ENCODE measurements around the gene PDZD2. TPM values are rescaled to one million over a fixed set of nuclear protein-coding genes. Genes with fewer than 3 reads are reported as not detected.
A peak's percentile ranks its signal among the peaks of the same experiment; 100 is the strongest.

Gene PDZD2
- total and polyA plus RNA-seq, 3 donors from 2014 or later, result 47.3 to 89.1 (median 83.9) TPM

DNA sequence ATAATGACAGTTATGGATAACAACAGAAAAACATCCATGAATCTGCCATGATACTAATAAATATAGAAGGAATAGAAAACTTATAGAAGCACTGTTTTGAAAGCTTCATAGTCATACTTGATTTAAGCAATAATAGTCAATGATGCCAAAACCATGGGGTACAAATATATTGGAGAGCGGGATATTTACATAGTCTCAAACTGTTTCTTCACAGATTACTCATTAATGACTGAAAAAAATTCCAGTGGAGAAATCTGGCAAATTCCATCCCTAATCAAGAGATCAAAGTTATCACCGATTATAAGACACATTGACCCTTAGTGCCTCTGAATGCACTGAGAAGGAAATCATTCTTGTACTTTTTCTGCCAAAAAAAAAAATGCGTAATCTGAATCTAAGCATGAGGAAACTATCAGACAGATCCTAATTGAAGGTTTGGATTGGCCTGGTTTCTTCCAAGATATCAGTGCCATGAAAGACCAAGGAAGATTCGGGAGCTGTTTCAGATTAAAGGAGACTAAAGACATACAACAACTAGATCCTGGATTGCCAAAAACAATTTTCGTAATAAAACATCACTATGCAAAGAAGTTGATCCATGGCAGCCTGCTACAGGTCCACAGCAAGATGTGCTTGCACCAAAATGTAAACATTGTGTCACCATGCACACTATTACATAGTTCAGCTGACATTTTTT lies 429.0 kb downstream of the PDZD2 start:
- no peak for DNase-seq
- TF ChIP-seq, protein P1, sequence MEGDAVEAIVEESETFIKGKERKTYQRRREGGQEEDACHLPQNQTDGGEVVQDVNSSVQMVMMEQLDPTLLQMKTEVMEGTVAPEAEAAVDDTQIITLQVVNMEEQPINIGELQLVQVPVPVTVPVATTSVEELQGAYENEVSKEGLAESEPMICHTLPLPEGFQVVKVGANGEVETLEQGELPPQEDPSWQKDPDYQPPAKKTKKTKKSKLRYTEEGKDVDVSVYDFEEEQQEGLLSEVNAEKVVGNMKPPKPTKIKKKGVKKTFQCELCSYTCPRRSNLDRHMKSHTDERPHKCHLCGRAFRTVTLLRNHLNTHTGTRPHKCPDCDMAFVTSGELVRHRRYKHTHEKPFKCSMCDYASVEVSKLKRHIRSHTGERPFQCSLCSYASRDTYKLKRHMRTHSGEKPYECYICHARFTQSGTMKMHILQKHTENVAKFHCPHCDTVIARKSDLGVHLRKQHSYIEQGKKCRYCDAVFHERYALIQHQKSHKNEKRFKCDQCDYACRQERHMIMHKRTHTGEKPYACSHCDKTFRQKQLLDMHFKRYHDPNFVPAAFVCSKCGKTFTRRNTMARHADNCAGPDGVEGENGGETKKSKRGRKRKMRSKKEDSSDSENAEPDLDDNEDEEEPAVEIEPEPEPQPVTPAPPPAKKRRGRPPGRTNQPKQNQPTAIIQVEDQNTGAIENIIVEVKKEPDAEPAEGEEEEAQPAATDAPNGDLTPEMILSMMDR (IDR thresholded peaks at IDR 0.05), result no peak
- no peak for TF ChIP-seq POLR2A (IDR thresholded peaks at IDR 0.05)
- Histone ChIP-seq H3K4me3 (no peak overlapping the region), H3K27ac (no peak overlapping the region), H3K27me3 (no peaks in the 10 kb centered on the region), H3K36me3 (ENCODE audit: low read depth, missing control alignments) (no peaks in the 10 kb centered on the region), H3K4me1 (peaks cover 10% of the 10 kb centered on the region), H3K9me3 (no peaks in the 10 kb centered on the region)
- intact Hi-C loops (cut with DNase I; ENCODE audit: low total_unique reads), result no loop called here
- WGBS, 2 donors, result 80 to 86% methylated on average over 5 of the region's 5 CpGs

DNA sequence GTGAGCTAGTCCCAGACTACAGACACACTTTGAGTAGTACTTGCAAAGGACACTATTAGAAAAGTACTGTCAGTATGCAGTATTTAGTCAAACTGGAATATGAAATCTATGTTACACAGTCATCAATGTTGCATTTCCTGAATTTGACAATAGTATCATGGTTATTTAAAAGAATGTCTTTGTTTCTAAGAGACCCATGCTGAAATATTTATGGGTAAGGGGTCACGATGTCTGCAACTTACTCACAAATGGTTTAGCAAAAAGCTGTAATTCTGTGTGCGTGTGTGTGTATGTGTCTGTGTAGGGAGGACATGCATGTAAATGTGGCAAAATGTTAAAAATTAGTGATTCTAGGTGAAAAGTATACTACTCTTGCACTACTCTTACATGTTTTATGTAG lies 429.6 kb downstream of the PDZD2 start:
- H3K4me1 ChIP-seq, result peaks cover 10% of the 10 kb centered on the region

DNA sequence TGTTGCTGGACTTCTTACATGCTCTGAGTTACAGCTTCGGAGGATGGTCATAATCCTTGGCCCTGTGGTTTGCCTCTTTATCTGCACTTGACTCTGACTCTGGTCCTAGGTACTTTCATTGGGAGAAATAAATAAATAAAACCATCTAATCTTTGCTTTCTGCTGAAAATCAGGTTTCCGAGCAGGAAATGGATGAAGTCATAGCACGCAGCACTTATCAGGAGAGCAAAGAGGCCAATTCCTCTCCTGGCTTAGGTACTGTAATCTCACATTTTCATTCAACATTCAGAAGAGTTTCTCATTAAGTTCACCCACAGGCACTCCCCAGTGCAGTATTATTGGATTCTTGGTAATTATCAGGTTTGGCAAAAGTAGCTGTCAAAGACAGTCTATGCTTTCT lies 430.5 kb downstream of the PDZD2 start:
- Histone ChIP-seq H3K36me3 (ENCODE audit: low read depth, missing control alignments) (no peaks in the 10 kb centered on the region), H3K9me3 (no peaks in the 10 kb centered on the region), H3K27me3 (no peaks in the 10 kb centered on the region), H3K4me1 (peaks cover 10% of the 10 kb centered on the region), H3K4me3 (no peak overlapping the region), H3K27ac (no peak overlapping the region)
- DNase-seq, result no peak
- TF ChIP-seq, protein P1 (IDR thresholded peaks at IDR 0.05), result no peak
- TF ChIP-seq POLR2A (IDR thresholded peaks at IDR 0.05), result no peak
- 88 to 90% methylated on average over 3 of the region's 3 CpGs for WGBS, 2 donors
- intact Hi-C loops (cut with DNase I; ENCODE audit: low total_unique reads), result no loop called here

More for the DNA sequence above, 429.6 kb downstream of the PDZD2 start:
- intact Hi-C loops (cut with DNase I; ENCODE audit: low total_unique reads), result no loop called here
- H3K4me3 ChIP-seq, result no peak overlapping the region
- 62 to 80% methylated on average over 2 of the region's 2 CpGs for WGBS, 2 donors
- TF ChIP-seq, protein P1 (IDR thresholded peaks at IDR 0.05), result no peak
- no peak for TF ChIP-seq POLR2A (IDR thresholded peaks at IDR 0.05)
- H3K36me3 ChIP-seq (ENCODE audit: low read depth, missing control alignments), result no peaks in the 10 kb centered on the region
- no peaks in the 10 kb centered on the region for H3K9me3 ChIP-seq
- no peaks in the 10 kb centered on the region for H3K27me3 ChIP-seq
- H3K27ac ChIP-seq, result no peak overlapping the region
- DNase-seq, result no peak

DNA sequence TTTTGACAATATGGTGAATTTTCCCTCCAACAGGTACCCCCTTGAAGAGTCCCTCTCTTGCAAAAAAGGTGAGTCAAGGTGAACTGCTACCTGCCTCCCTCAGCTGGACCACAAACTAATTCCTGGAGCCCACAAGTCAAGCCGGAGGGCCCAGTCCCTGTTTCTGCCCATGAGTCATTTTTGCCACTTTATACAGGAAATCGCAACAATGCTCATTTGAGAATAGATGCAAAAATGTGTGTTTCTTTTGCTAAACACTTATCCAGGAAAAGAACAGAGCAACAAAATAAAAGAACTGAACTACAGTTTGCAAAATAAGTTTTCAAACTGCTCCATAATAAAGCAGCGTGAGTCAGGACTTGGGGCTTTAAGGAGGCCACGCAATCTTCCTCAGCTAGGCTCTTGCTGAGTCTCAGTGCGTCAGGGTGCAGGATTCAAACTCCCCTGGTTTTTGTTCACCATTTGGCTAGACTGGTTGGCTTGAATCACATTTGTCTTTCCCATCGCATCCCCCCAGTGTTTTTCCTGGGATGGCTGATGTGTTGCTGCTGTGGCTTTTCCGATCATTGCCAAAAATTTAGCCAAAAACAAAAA lies 432.5 kb downstream of the PDZD2 start:
- Histone ChIP-seq H3K27me3 (no peaks in the 10 kb centered on the region), H3K9me3 (no peaks in the 10 kb centered on the region), H3K36me3 (ENCODE audit: low read depth, missing control alignments) (no peaks in the 10 kb centered on the region), H3K27ac (peak overlapping the region; percentile 80 to 82), H3K4me3 (no peak overlapping the region), H3K4me1 (peaks cover 10% of the 10 kb centered on the region)
- intact Hi-C loops (cut with DNase I; ENCODE audit: low total_unique reads), result no loop called here
- 49 to 57% methylated on average over 7 of the region's 7 CpGs for WGBS, 2 donors
- DNase-seq, result peak; percentile 33
- TF ChIP-seq, protein P1 (IDR thresholded peaks at IDR 0.05), result no peak
- TF ChIP-seq POLR2A (IDR thresholded peaks at IDR 0.05), result no peak

All from testis (tissue), 3 donors.